Transverse colon (tissue), 4 donors: Measurements from ENCODE around the gene ATP8A1. TPM values are rescaled to one million over a fixed set of nuclear protein-coding genes. Genes with fewer than 3 reads are reported as not detected.

ENCODE experiments used
- DNase-seq: peaks from one replicate; pipeline ENCODE4 v3.0.0-alpha.2; 2019
- H3K27ac ChIP-seq, 4 donors: fragments of 200-600 bp; sonication (generic); 2 replicates each; pipeline ENCODE4 v1.5.1; 2016 to 2018; ENCODE audit warnings: inconsistent platforms in 4 of 4
- H3K27me3 ChIP-seq: fragments of 200-600 bp; sonication (generic); 2 replicates; pipeline ENCODE4 v1.5.1; 2017; ENCODE audit warnings: inconsistent platforms
- H3K36me3 ChIP-seq, 4 donors: fragments of 200-600 bp; sonication (generic); 2 replicates each; pipeline ENCODE4 v1.5.1; 2017 to 2019; ENCODE audit warnings: inconsistent platforms in 4 of 4
- H3K4me1 ChIP-seq, 4 donors: fragments of 200-600 bp; sonication (generic); 2 replicates each; pipeline ENCODE4 v1.5.1; 2017 to 2020; ENCODE audit warnings: inconsistent platforms in 4 of 4
- H3K4me3 ChIP-seq, 4 donors: fragments of 200-600 bp; sonication (generic); 1 replicate in 1 of 4; 2 replicates in 3 of 4; pipeline versions ENCODE4 v1.5.1 to v1.6.1; 2017 to 2019; ENCODE audit warnings: inconsistent platforms in 4 of 4
- H3K9me3 ChIP-seq, 2 donors: fragments of 200-600 bp; sonication (generic); 2 replicates each; pipeline ENCODE4 v1.5.1; 2017 to 2019; ENCODE audit warnings: inconsistent platforms in 2 of 2
- CTCF ChIP-seq, 5 experiments: fragments of 200-600 bp in 3 of 5; fragments of 450-650 bp in 2 of 5; sonication (generic) in 3 of 5; IDR thresholded peaks; 1 replicate in 2 of 5; 2 replicates in 3 of 5; pipeline ENCODE4 v1.5.1; 2016 to 2017; ENCODE audit warnings: antibody characterized with exemption in 5 of 5, inconsistent platforms in 3 of 5, mild to moderate bottlenecking in 2 of 5, moderate library complexity in 1 of 5
- EP300 ChIP-seq: sonication (generic); formaldehyde crosslinking; IDR thresholded peaks from one replicate; pipeline ENCODE4 v1.6.1; 2017; ENCODE audit warnings: antibody characterized with exemption, low read depth
- POLR2A ChIP-seq: fragments of 450-650 bp; IDR thresholded peaks from one replicate; pipeline ENCODE4 v1.6.1; 2016; ENCODE audit warnings: antibody characterized with exemption, mild to moderate bottlenecking, moderate library complexity
- POLR2AphosphoS5 ChIP-seq, 3 donors: sonication (generic); formaldehyde crosslinking; IDR thresholded peaks; one replicate each; pipeline ENCODE4 v1.6.1; 2016; ENCODE audit warnings: antibody characterized with exemption in 3 of 3
- WGBS, 2 donors: methylation state at CpG; one replicate each; pipeline ENCODE4 v1.1.5; 2018; ENCODE audit warnings: low coverage in 1 of 2; 5-methylcytosine and 5-hydroxymethylcytosine counted together
- in situ Hi-C, 4 donors: fragments of 200-750 bp; cut with MboI; loops; one replicate each; pipeline versions ENCODE4 v1.15.0 to v1.15.1; 2017; ENCODE audit warnings: low sequenced_read_pairs in 3 of 4, low pct_ligation_motif_present in 1 of 4, low pct_unique_long_range_greater_than_20kb in 1 of 4
- intact Hi-C: fragments of 100-400 bp; cut with DNase I; formaldehyde crosslinking; loops from one replicate; pipeline ENCODE4 v1.15.1; 2023; ENCODE audit warnings: low total_unique reads
- total RNA-seq, 4 donors: library from RNA; depleted of rRNA; stranded (reverse); fragments of >200 nt; gene quantifications; one replicate each; pipeline ENCODE4 v1.1.0, GENCODE V29; 2016

Gene ATP8A1
- total RNA-seq, 4 donors from 2014 or later: 72.2 to 255 (median 166) TPM

GRCh38 chr4:42615131-42615763 is 41.7 kb downstream of the ATP8A1 start:
- DNase-seq: no peak
- TF ChIP-seq EP300 (no peak), POLR2A (no peak), CTCF (IDR thresholded peaks at IDR 0.05) (no peak)
- in situ Hi-C loops (no loop called here), intact Hi-C loops (no loop called here)
- H3K27ac ChIP-seq: no peak overlapping the region
- peaks cover 0 to 16% (median 1%) of the 10 kb centered on the region in 4 donors for H3K36me3 ChIP-seq
- 87 to 100% methylated on average over 2 of the region's 2 CpGs for WGBS, 2 donors
- peaks cover 0 to 24% (median 0%) of the 10 kb centered on the region in 4 donors for H3K4me1 ChIP-seq
- H3K27me3 ChIP-seq: no peaks in the 10 kb centered on the region
- H3K9me3 ChIP-seq: no peaks in the 10 kb centered on the region
- H3K4me3 ChIP-seq: no peak overlapping the region

- no peak for DNase-seq
These were observed 44.0 kb downstream of the ATP8A1 start for GRCh38 chr4:42612898-42613297.

GRCh38 chr4:42610941-42611340 is 46.0 kb downstream of the ATP8A1 start:
- no peak overlapping the region for H3K27ac ChIP-seq
- no peak for DNase-seq
- in situ Hi-C loops: no loop called here
- 93 to 94% methylated on average over 4 of the region's 4 CpGs for WGBS, 2 donors
- intact Hi-C loops: no loop called here
- no peaks in the 10 kb centered on the region for H3K4me1 ChIP-seq
- no peak for TF ChIP-seq POLR2A
- TF ChIP-seq CTCF (IDR thresholded peaks at IDR 0.05): no peak
- TF ChIP-seq POLR2AphosphoS5 (IDR thresholded peaks at IDR 0.05): no peak
- no peak for TF ChIP-seq EP300
- no peaks in the 10 kb centered on the region for H3K27me3 ChIP-seq
- no peak overlapping the region for H3K4me3 ChIP-seq
- H3K36me3 ChIP-seq: peaks cover 0 to 16% (median 1%) of the 10 kb centered on the region in 4 donors
- no peaks in the 10 kb centered on the region for H3K9me3 ChIP-seq

More at GRCh38 chr4:42612898-42613297, 44.0 kb downstream of the ATP8A1 start:
- no peak overlapping the region for H3K4me3 ChIP-seq
- intact Hi-C loops (no loop called here), in situ Hi-C loops (no loop called here)
- 39 to 70% methylated on average over 1 of the region's 1 CpG for WGBS, 2 donors
- no peak for TF ChIP-seq EP300
- no peak for TF ChIP-seq POLR2A
- TF ChIP-seq CTCF (IDR thresholded peaks at IDR 0.05): no peak
- TF ChIP-seq POLR2AphosphoS5 (IDR thresholded peaks at IDR 0.05): no peak
- no peak overlapping the region for H3K27ac ChIP-seq
- H3K9me3 ChIP-seq: no peaks in the 10 kb centered on the region
- H3K36me3 ChIP-seq: peaks cover 0 to 16% (median 1%) of the 10 kb centered on the region in 4 donors
- no peaks in the 10 kb centered on the region for H3K27me3 ChIP-seq
- peaks cover 0 to 14% (median 0%) of the 10 kb centered on the region in 4 donors for H3K4me1 ChIP-seq

GRCh38 chr4:42609051-42609450 is 47.9 kb downstream of the ATP8A1 start:
- no peak for DNase-seq
- 93 to 100% methylated on average over 2 to 4 of the region's 4 CpGs for WGBS, 2 donors
- in situ Hi-C loops: no loop called here
- H3K4me1 ChIP-seq: no peaks in the 10 kb centered on the region
- H3K36me3 ChIP-seq: peaks cover 0 to 6% (median 1%) of the 10 kb centered on the region in 4 donors
- TF ChIP-seq CTCF (IDR thresholded peaks at IDR 0.05) (no peak), POLR2AphosphoS5 (IDR thresholded peaks at IDR 0.05) (no peak), POLR2A (no peak), EP300 (no peak)
- H3K27me3 ChIP-seq: no peaks in the 10 kb centered on the region
- no peaks in the 10 kb centered on the region for H3K9me3 ChIP-seq
- no peak overlapping the region for H3K4me3 ChIP-seq
- H3K27ac ChIP-seq: no peak overlapping the region
- intact Hi-C loops: no loop called here
